ENCODE measurements around the gene CSF2RB.

The CSF2RB gene

DNA sequence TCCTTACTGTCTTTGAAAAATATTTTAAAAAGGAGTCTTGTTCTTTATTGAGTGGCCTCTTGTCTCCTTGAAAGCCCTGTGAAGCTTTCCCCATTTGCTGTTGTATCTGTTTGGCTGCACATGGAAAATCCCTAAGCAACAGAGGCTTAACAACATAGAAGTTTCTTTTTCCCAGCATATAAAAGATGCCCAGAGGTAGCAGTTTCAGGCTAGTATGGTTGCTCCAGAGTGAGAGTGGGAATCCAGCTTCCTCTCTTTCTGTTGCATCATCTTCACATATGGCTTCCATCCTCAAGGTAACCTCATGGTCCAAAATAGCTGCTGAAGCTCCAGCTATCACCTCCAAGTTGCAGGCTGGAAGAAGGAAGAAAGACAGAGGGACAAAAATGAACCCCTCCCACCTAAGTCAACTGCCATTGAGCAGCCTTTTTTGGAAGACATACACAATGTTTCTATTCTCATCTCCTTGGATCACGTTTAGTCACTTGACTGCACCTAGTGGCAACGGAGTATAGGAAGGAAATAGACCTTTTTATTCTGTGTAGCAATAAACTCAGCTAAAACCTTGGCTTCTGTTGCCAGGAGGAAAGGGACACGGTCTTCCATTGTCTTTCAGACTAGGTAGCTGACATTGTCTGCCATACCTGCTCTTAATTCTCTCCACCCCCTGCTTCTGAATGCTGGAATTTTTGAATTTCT lies 5.3 kb downstream of the CSF2RB start:
- DNase-seq (ENCODE audit: low read depth in 1 of 2, low spot score in 1 of 2) = no peak

DNA sequence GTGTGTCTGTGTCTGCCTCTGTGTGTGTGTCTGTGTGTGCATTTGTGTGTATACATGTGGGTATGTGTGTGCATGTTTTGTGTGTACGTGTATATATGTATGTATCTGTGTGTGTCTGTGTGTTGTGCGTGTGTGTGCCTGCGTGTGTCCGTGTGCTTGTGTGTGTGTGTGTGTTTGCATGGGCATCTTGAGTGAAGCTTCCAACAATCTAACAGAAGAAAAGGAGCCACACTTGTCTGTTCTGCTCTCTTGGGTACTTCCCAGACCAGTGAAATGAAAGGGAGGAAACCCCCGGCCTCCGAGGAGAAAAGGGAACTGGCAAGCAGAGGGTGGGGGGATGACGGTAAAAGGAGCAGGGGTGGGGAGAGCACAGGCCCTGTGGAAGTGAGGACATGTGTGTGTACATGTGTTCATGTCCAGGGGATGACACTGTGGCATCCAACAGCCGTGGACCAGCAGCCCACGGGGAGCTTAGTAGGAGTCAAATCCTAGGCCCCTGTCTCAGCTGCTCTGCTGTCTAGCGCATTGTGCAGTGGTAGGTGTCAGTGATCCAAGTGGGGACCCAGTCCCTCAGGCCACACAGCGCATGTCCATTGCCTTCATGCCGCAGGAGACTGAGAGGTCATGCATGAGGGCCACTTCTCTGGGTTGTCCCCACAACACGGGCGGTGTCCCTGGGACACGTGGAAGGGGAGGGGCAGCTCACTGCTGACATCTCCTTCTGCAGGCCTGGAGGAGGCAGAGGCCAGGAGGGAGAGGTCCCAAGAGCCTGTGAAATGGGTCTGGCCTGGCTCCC lies 8.1 kb downstream of the CSF2RB start:
- no peak for DNase-seq (ENCODE audit: low read depth in 1 of 2, low spot score in 1 of 2)

DNA sequence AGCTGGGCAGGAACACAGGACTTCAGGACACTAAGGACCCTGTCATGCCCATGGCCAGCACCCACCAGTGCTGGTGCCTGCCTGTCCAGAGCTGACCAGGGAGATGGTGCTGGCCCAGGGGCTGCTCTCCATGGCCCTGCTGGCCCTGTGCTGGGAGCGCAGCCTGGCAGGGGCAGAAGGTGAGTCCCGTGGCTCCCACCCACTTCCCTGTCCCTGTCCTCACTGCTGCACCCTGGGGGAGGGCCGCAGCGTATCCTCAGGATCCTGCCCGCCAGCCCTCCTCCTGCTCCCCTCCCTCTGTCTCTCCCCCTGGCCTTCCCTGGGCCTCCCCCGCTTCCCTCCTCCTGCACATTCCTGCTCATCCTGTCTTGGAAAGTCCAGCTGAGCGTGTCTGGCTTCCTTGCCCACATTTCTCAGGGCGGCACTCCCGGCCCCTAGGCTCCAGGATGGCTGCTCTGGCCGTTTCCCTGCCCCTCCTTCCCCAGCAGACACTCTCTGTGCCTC lies 8.7 kb downstream of the CSF2RB start:
- DNase-seq (ENCODE audit: low read depth in 1 of 2, low spot score in 1 of 2) = no peak

DNA sequence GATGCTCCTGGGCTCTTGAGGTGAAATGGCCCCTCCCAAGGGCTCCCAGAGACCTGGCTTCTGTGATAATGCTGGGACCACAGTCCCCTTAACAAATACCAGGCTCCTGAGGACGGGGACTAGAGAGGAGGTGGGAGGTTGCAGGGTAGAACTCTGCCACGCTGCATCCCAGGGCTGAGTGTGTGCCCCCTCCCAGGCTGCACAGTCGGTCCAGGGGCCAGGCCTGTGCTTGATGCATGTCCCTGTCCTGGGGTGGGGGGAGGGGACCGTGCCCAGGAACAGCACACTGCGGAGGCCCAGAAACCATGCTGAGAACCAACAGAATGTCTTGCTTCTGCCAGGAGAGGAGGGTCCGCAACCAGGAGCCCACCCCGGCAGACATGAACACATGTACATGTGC lies 9.3 kb downstream of the CSF2RB start:
- DNase-seq (ENCODE audit: low read depth in 1 of 2, low spot score in 1 of 2) = no peak

DNA sequence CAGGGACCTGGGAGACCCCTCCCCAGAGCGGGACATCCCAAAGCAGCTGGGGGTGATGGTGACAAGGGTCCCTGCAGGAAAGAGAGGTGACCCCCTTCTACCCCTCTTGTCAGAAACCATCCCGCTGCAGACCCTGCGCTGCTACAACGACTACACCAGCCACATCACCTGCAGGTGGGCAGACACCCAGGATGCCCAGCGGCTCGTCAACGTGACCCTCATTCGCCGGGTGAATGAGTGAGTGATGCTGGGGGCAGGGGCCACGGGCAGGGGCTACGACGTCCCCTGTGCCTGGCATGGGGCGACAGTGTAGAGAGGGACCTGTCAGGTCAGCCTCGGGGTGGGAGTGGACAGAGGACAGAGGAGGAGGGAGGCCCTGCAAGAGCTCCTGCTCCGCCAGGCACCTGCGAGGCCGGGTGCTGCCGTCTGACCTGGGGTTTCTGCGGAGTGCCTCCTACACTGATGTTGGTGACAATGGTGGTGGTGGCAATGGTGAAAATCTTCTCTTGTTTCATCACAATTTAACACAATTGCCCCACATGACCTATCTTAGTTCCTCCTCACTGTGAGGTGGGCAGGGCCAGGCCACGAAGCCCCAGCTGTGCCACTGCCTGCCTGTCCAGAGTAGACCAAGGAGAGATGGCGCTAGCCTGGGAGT lies 9.8 kb downstream of the CSF2RB start:
- DNase-seq (ENCODE audit: low read depth in 1 of 2, low spot score in 1 of 2) = no peak

DNA sequence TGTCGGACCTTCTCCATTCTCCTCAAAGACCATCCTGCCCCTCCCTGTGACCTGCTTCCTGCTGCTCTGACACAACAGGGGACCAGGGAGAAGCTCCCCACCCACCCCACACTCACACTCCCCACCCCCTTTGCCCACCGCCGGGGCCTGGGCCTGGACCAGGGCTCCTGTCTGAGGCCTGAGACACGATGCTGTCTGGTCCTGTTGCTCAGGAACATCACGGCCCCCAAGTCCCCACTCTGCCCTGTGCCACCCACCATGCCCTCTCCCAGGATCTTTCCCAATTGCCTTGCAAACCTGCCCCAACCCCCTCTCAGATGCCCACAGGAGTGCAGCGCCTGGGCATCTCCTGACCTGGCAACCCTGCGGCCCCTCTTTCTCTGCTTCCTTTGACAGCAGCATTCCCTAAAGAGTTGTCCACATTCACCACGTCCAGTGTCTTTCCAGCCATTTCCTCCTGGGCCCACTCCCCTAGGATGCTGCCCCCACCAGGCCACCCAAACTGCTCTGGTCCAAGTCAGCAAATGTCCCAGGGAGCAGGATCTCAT lies 10.8 kb downstream of the CSF2RB start:
- no peak for DNase-seq (ENCODE audit: low read depth in 1 of 2, low spot score in 1 of 2)

DNA sequence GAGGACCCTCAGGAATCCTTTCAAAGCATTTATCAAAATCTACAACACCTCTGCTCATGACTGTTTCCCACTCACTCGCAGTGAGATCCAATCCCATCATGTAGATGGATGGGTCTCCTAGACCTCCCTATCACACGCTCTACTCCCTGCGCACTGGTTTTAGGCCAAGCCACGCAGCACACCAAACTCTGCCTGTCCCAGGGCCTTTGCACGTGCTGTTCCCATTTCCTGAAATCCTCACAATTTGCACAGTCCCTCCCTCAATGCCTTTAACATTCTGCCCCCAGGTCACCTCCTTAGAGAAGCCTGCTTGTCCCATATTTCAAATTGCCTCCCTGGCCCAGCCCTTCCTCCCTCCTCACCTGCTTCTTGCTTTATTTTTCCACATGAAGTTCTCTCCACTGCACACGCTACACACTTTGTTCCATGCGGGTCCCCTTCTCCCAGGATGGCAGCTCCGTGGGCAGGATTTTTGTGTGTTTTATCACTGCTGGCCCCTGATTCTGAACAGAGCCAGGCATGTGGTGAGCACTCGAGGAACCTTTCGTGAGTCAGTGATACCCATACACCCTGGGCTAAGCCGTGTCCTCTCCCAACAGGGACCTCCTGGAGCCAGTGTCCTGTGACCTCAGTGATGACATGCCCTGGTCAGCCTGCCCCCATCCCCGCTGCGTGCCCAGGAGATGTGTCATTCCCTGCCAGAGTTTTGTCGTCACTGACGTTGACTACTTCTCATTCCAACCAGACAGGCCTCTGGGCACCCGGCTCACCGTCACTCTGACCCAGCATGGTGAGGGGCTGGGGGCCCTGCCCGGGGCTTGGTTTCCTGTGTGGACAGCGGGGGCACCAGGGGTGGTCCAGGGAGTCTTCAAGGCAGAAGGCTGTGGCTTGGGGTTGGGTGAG lies 12.2 kb downstream of the CSF2RB start:
- no peak for DNase-seq (ENCODE audit: low read depth in 1 of 2, low spot score in 1 of 2)

DNA sequence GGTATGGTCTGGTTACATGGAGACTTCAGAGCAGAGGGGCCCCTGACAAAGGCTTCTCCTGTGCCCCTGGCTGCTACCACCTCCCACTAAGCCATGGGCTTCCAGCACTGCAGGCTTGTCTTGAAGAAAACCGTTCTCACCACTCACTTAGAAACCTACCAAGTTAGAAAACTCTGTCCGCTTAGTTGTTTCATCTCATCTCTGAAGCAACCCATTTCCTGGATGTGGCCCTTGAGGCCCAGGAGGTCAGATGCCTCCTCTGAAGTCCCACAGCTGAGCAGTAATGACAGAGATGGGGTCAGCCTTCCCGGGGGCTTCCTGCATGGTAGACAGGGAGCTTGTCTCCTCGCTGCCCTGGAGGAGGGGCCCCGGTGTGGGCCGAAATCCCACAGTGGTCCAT lies 12.9 kb downstream of the CSF2RB start:
- no peak for DNase-seq (ENCODE audit: low read depth in 1 of 2, low spot score in 1 of 2)

DNA sequence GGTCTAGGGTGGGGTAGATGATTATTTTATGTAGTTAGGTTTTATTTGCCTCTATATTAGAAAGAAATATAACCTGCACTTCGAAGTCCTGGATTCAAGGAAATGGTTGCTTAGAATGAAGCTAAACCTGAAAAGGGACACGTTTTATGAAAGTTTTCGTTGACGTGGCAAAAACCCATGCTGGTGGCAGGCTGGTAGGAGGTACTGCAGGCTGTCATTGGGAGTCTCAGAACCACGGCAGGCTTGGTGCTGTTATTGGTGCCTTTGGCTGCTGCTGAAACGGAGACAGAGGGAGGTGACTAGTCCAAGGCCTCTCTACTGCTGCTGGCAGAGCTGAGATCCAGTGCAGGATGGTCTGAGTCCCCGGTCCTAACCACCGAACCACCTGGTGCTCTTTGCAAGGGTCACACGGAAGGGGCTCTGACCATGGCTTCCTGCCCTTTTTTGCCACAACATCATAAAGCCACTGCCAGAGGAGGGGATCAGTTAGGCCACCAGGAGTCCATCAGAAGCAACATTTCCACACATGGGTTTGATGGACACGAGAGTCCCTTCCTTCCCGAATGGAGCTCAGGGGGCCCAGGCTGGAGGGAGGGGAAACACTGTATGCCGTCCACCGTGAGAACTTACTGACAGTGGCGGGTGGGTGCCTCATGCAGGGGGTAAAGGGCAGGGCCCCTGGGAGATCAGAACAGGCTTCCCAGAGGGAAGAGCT lies 13.4 kb downstream of the CSF2RB start:
- DNase-seq (ENCODE audit: low read depth in 1 of 2, low spot score in 1 of 2) = no peak

DNA sequence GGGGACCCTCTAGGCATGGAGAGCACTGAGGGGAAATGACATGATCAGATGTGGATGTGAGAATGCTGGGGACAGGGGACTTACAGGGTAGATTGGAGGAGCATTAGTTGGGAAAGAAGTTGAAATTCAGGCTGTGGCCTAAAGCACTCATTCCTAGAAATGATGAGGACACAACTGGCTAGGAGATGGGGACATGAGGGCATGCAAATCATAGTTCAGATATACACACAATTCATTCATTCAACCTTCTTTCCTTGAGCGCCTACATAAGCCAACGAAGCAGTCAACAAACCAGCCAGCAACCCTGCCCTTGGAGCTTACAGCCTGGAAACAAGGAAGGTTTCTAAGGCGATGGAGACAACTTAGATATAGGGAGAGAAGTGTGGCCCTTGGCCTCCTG lies 14.2 kb downstream of the CSF2RB start:
- no peak for DNase-seq (ENCODE audit: low read depth in 1 of 2, low spot score in 1 of 2)

DNA sequence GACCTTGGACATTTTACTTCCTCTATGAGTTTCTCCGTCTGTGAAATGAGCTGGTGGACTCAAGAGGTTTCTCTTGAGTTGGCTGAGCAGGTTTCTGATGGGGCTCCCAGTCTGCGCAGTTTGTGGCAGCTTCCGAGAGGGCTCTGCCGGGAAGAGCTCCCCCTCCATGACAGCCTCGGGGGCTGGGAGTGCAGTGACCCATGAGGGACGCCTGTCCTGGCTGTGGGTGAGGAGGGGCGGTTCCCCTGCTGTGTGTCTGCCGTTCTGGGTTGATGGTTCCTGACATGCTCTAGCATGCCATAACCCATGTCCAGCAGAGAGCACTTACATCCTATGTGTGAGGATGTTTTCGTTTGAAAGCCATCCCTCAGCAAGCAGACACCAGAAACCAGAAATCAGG lies 14.8 kb downstream of the CSF2RB start:
- DNase-seq (ENCODE audit: low read depth in 1 of 2, low spot score in 1 of 2) = no peak

DNA sequence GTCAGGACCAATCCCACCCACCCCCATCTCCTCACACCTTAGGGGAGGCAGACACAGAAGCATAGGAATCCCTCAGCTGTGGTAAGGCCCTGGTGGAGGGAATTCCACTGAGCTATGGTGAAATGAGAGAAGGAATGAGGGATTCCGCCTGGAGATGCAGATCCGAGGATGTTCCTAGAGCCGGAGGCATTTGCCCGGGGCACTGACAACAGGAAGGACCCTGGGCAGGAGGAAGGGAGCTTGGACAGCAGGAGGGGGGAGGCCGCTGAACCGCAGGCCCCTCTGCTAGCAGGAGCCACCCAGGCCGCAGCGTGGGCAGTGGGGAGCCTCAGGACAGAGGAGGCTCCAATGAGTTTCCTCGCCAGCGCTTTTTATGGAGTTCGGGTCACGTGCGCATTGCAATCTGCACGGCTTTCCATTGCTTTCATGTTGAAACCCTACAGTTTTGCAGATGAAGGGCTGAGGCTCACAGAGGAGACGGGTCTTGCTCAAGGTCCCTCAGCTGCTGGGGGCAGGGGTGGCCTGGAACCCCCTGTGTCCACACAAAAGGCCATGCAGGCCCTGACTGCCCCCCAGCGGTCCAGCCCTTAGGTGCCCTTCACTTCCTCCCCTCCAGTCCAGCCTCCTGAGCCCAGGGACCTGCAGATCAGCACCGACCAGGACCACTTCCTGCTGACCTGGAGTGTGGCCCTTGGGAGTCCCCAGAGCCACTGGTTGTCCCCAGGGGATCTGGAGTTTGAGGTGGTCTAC lies 15.5 kb downstream of the CSF2RB start:
- DNase-seq (ENCODE audit: low read depth in 1 of 2, low spot score in 1 of 2) = no peak

DNA sequence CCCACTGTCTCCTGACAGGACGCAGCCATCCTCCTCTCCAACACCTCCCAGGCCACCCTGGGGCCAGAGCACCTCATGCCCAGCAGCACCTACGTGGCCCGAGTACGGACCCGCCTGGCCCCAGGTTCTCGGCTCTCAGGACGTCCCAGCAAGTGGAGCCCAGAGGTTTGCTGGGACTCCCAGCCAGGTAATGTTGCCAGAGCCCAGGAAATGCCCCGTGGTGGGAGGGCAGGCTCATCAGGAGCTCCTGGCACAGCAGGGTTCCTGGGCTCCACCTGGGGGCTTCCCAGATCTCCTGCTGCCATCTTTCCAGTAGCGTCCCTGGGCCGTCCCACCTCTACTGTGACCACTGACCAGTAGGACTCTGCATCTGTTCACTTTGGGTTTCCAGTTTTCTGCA lies 16.2 kb downstream of the CSF2RB start:
- DNase-seq (ENCODE audit: low read depth in 1 of 2, low spot score in 1 of 2) = no peak

DNA sequence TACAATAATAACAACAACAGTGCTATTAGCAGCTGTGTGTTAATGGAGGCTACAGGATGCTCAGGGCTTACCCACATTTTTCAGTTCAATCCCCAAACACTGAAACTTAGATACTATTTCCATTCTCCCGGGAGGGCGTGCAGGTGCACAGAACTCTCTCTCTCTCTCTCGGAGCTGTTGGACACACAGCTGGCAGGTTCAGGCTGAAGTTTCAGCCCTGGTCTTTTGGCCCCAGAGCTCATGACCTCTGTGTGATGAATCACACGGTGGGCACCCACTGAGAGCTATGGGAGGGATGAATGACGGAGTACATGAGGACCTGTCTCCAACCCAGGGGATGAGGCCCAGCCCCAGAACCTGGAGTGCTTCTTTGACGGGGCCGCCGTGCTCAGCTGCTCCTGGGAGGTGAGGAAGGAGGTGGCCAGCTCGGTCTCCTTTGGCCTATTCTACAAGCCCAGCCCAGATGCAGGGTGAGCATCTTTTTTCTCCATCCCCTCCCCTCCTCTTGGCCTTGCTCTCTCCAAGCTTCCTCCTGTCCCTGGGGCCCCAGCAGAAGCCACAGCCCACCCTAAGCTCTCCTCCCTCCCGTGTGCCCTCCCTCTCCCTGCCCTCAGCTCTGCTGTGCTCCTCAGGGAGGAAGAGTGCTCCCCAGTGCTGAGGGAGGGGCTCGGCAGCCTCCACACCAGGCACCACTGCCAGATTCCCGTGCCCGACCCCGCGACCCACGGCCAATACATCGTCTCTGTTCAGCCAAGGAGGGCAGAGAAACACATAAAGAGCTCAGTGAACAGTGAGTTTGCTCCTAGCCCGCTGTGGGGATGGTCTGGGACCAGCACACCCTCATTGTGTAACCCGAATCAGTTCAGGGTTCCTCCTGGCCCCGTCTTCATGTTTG lies 16.9 kb downstream of the CSF2RB start:
- DNase-seq (ENCODE audit: low read depth in 1 of 2, low spot score in 1 of 2) = no peak

DNA sequence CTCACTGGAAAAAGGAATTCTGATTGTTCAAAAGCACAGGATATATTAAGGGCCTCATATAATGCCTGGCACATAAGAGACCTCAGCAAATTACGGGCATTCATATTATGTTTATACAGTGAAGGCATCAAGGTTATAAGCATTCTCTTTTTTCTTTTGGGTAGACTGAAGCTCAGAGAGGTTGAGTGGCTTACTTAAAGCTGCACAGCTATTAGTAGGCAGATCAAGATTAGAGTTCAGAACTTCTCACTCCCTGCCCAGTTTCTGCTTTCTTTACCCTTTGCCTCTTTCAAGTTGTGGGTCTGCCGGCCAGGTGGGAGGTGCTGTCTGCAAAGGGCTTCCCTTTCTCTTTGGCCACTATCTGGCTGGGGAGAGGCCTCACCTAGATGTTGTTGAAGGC lies 18.0 kb downstream of the CSF2RB start:
- DNase-seq (ENCODE audit: low read depth in 1 of 2, low spot score in 1 of 2) = no peak

DNA sequence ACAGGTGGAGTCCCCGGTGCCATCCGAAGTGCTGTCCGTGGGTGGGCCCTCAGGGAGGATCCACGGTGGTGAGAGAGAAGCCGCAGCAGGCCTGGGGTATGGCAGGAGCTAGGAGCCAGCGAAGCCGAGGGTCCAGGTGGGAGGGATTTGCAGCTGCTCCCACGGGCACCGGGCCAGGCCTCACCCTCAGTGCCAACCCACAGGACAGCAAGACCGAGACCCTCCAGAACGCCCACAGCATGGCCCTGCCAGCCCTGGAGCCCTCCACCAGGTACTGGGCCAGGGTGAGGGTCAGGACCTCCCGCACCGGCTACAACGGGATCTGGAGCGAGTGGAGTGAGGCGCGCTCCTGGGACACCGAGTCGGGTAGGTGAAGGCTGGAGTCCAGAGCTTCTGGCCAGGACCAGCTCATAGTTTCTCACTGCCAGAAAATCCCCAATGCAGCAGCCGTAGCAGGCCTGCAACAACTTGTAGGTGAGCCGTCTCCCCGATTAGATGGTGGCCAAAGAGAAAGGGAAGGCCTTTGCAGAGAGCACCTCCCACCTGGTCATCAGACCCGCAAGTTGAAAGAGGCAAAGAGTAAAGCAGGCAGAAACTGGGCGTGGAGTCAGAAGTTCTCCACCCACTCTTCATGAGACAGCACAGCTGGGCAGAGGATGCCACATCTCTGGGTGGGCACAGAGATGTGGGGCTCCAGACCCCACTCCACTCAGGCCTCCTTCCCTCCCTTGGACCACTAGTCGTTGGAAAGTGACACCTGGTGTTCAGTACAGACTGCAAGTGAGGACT lies 20.4 kb downstream of the CSF2RB start:
- DNase-seq (ENCODE audit: low read depth in 1 of 2, low spot score in 1 of 2) = no peak

DNA sequence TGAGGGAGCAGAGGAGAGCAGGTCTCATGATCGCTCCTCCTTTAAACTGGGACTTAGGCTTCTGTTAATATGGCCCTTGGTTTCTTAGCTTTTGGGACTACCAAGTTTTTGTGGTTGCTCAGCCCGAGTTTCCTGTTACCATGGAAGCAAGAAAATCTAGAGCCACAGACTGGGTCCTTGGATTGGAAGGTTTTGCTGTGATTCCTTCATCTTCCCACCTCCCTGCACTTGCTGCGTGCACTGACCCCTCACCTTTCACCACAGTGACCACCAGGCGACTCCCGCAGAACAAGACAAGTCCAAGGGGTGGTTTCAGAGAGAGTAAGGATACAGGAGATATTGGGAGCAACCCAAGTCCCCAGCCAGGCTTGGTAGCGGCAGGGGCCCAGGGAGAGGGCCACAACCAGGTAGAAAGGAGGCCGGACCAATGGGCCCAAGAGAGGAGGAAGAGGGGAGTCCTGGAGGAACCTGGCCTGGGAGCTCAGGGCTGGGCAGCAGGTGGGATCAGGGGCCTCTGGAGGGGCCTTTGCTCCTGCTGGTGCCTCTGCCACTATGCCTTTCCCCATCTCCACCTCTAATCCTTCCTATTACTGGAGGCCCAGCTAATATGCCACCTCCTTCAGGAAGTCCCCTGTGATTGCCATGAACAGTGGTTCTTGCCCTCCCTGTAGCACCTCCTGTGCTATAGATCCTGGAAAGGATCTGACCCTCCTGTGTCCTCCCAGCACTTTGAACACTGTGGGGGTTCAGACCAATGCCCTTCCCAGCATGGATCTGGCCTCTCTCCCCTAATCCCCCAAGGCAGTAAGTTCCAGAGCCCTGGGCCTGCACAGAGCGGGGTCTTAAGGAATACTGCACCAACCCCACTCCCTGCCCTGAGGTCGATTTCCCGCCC lies 21.2 kb downstream of the CSF2RB start:
- no peak for DNase-seq (ENCODE audit: low read depth in 1 of 2, low spot score in 1 of 2)
